ENCODE data around the gene CYSTM1. TPM values are rescaled to one million over a fixed set of nuclear protein-coding genes. Genes with fewer than 3 reads are reported as not detected.
"Not testable (repeated sequence)": the region's sequence is repeated elsewhere in the genome, so short reads cannot be mapped to it uniquely, and the experiment has no call there.

Gene CYSTM1
- total and polyA plus RNA-seq, 2 of the 8 experiments (the other 6 are each of a cell fraction or from before 2014, with no cell fraction given) = 25.0 to 47.8 TPM

GRCh38 chr5:140154710-140155381, 20.1 kb upstream of the CYSTM1 start:
- H3K36me3 ChIP-seq (ENCODE audit: control insufficient read depth in 2 of 4, insufficient read depth in 4 of 4, low read length in 3 of 4); H3K18ac ChIP-seq (ENCODE audit: extremely low read depth, low read length); H2BK5ac ChIP-seq (ENCODE audit: low read depth, low read length); H4K8ac ChIP-seq (ENCODE audit: extremely low read depth, insufficient read depth, low read length); H3K23me2 ChIP-seq (ENCODE audit: low read depth, low read length); H3K9me3 ChIP-seq (ENCODE audit: insufficient read depth in 2 of 2, low read depth in 1 of 2, low read length in 1 of 2); H2BK120ac ChIP-seq (replicated peaks; ENCODE audit: low read depth, low read length); H4K20me1 ChIP-seq (replicated peaks in 1 of 2; ENCODE audit: control insufficient read depth in 1 of 2, insufficient read depth in 2 of 2, low read length in 2 of 2); H3K23ac ChIP-seq (ENCODE audit: insufficient read length); H3K4me2 ChIP-seq (ENCODE audit: insufficient read depth in 1 of 2, low read depth in 2 of 2, low read length in 2 of 2); H3K4ac ChIP-seq (replicated peaks; ENCODE audit: insufficient read length, low read depth, low read length); H3K79me2 ChIP-seq (ENCODE audit: control insufficient read depth in 1 of 2, insufficient read depth in 2 of 2, low read length in 2 of 2); H4K91ac ChIP-seq (replicated peaks; ENCODE audit: insufficient read length, low read length); H3K4me3 ChIP-seq (ENCODE audit: extremely low read depth in 1 of 4, insufficient read depth in 2 of 4, low read depth in 3 of 4, low read length in 4 of 4); H2BK20ac ChIP-seq (ENCODE audit: low read length); H4K5ac ChIP-seq (ENCODE audit: insufficient read length, low read depth, low read length); H2AK5ac ChIP-seq (ENCODE audit: low read depth, low read length); H3K14ac ChIP-seq (ENCODE audit: insufficient read length); H2BK12ac ChIP-seq (ENCODE audit: low read depth, low read length); H3K9ac ChIP-seq (replicated peaks in 1 of 4; ENCODE audit: extremely low read depth in 1 of 4, low read depth in 3 of 4, low read length in 3 of 4); DNase-seq (ENCODE audit: low read depth in 1 of 2, low spot score in 2 of 2); H2BK15ac ChIP-seq (ENCODE audit: low read length); FAIRE-seq; H3K79me1 ChIP-seq (ENCODE audit: low read depth, low read length); H2AFZ ChIP-seq (ENCODE audit: low read length); H3K56ac ChIP-seq (replicated peaks; ENCODE audit: insufficient read length, low read depth, low read length); H3K27ac ChIP-seq (ENCODE audit: low read depth, low read length): not testable (repeated sequence)
- H3K4me1 ChIP-seq (replicated peaks in 1 of 4; ENCODE audit: control insufficient read depth in 3 of 4, insufficient read depth in 4 of 4, low read length in 3 of 4) = peaks cover 6 to 24% (median 17%) of the 10 kb centered on the region in 4 experiments
- POLR2A ChIA-PET (ENCODE audit: partially characterized antibody) = interaction anchor here (1.2 to 5.2 kb wide), 3 partner anchors 10 to 172 kb away, joined by 3 to 19 read pairs (median 3); no protein-coding TSS in a partner anchor
- 87% methylated on average over 21 of the region's 21 CpGs; no CpG with 5 or more reads in 1 of the 2 experiments for WGBS, 2 experiments (ENCODE audit: extremely low coverage in 1 of 2, insufficient coverage in 1 of 2, insufficient read length in 1 of 2, insufficient replicate concordance in 2 of 2, low coverage in 1 of 2, low lambda C conversion rate in 2 of 2, missing lambda C conversion rate in 1 of 2)
- peak; percentile 60; the same call in 1 of the 2 replicates for TF ChIP-seq KDM1A (IDR thresholded peaks at IDR 0.05; ENCODE audit: borderline replicate concordance, low read length)
- CTCF ChIA-PET (ENCODE audit: partially characterized antibody) = interaction anchor here (0.6 to 10.1 kb wide), 9 partner anchors 10 to 389 kb away, joined by 3 to 118 read pairs (median 8); no protein-coding TSS in a partner anchor
- peaks cover 0 to 13% (median 9%) of the 10 kb centered on the region in 4 experiments; a peak in 4 of 7 replicates for H3K27me3 ChIP-seq (replicated peaks in 1 of 4; ENCODE audit: control insufficient read depth in 3 of 4, extremely low read depth in 1 of 4, insufficient read depth in 3 of 4, low read length in 3 of 4)

Measured in H1 (cell line).